OCI-LY7 (cell line): Measurements from ENCODE around the gene SNIP1. TPM values are rescaled to one million over a fixed set of nuclear protein-coding genes. Genes with fewer than 3 reads are reported as not detected.

ENCODE experiments used
- Bru-seq: library from RNA; stranded (reverse); fragments of 400-500 nt; gene quantifications from one replicate; lab custom pipeline; 2021; lab: Mats Ljungman, UMichigan
- BruChase-seq, 2 experiments: library from RNA; stranded (reverse); fragments of 400-500 nt; gene quantifications; one replicate each; lab custom pipeline; 2021; lab: Mats Ljungman, UMichigan
- BruUV-seq: library from RNA; stranded (reverse); fragments of 400-500 nt; replicated peaks from 2 replicates; lab custom pipeline; 2021; lab: Mats Ljungman, UMichigan
- CTCF ChIA-PET: fragments of 300-600 bp; sonication (Branson Sonifier 250); formaldehyde crosslinking; loops from one replicate; lab custom pipeline; 2022; ENCODE audit warnings: antibody characterized with exemption; ENCODE audit not compliant: unreplicated experiment; lab: Charles Lee
- POLR2A ChIA-PET: fragments of 300-600 bp; sonication (Branson Sonifier 250); formaldehyde crosslinking; loops from one replicate; lab custom pipeline; 2022; ENCODE audit warnings: antibody characterized with exemption; lab: Charles Lee
- DNase-seq: peaks from one replicate; pipeline ENCODE4 v3.0.0-alpha.2; 2015; ENCODE audit warnings: low spot score
- H2AFZ ChIP-seq: fragments of 200-600 bp; sonication (generic), shearing (Covaris generic); 2 replicates; pipeline ENCODE4 v1.6.1; 2014; ENCODE audit warnings: mild to moderate bottlenecking, antibody characterized with exemption, low read length, moderate library complexity
- H3K27ac ChIP-seq: fragments of 200-600 bp; sonication (generic); 2 replicates; pipeline ENCODE4 v1.5.1; 2014; ENCODE audit warnings: mixed run types, low read depth, mild to moderate bottlenecking, moderate library complexity, low read length, inconsistent platforms; ENCODE audit not compliant: poor library complexity, severe bottlenecking
- H3K36me3 ChIP-seq: fragments of 200-600 bp; sonication (generic); 2 replicates; pipeline ENCODE4 v1.6.1; 2014; ENCODE audit warnings: mild to moderate bottlenecking, antibody characterized with exemption, low read length, moderate library complexity, mixed read lengths; ENCODE audit not compliant: insufficient read depth
- H3K4me1 ChIP-seq: fragments of 200-600 bp; sonication (generic); 2 replicates; pipeline ENCODE4 v1.5.1; 2014; ENCODE audit warnings: mild to moderate bottlenecking, low read length; ENCODE audit not compliant: insufficient read depth, poor library complexity, severe bottlenecking
- H3K4me2 ChIP-seq: fragments of 200-600 bp; sonication (generic); 2 replicates; pipeline ENCODE4 v1.6.1; 2014; ENCODE audit warnings: mild to moderate bottlenecking, low read length
- H3K4me3 ChIP-seq: fragments of 200-600 bp; sonication (generic); 2 replicates; pipeline ENCODE4 v1.5.1; 2014; ENCODE audit warnings: mild to moderate bottlenecking, low read depth, low read length; ENCODE audit not compliant: poor library complexity, severe bottlenecking
- H3K79me2 ChIP-seq: fragments of 200-600 bp; sonication (generic); 2 replicates; pipeline ENCODE4 v1.6.1; 2016; ENCODE audit warnings: low read depth, mild to moderate bottlenecking, low read length, moderate library complexity, mixed read lengths; ENCODE audit not compliant: insufficient read depth
- H3K9me2 ChIP-seq: fragments of 200-600 bp; sonication (generic); 2 replicates; pipeline ENCODE4 v1.6.1; 2016; ENCODE audit warnings: mild to moderate bottlenecking, low read length, mixed read lengths; ENCODE audit not compliant: insufficient read depth
- H3K9me3 ChIP-seq: fragments of 200-600 bp; sonication (generic); 2 replicates; pipeline ENCODE4 v1.6.1; 2014; ENCODE audit warnings: mild to moderate bottlenecking, mixed run types, low read length, mixed read lengths
- H4K20me1 ChIP-seq: fragments of 200-600 bp; sonication (generic); 2 replicates; pipeline ENCODE4 v1.6.1; 2014; ENCODE audit warnings: mild to moderate bottlenecking, antibody characterized with exemption, low read length, moderate library complexity, mixed read lengths; ENCODE audit not compliant: insufficient read depth
- EZH2phosphoT487 ChIP-seq: fragments of 200-600 bp; sonication (generic); IDR thresholded peaks from 2 replicates; pipeline ENCODE4 v1.6.1; 2018; ENCODE audit warnings: low read depth, borderline replicate concordance, mild to moderate bottlenecking, mixed run types, antibody characterized with exemption, low read length, moderate library complexity, mixed read lengths
- intact Hi-C: fragments of 100-400 bp; cut with micrococcal nuclease; formaldehyde crosslinking; loops from one replicate; pipeline ENCODE4 v1.10.0; 2022; ENCODE audit not compliant: unreplicated experiment
- long read RNA-seq: library from polyadenylated mRNA; stranded (forward); transcript quantifications from one replicate; pipeline ENCODE4 v2.0.0, GENCODE V29; 2022
- total RNA-seq, 2 experiments: library from RNA; depleted of rRNA in 1 of 2; stranded (reverse); fragments of >200 nt in 1 of 2; shearing (Covaris generic) in 1 of 2; gene quantifications; 2 replicates each; pipeline ENCODE4 v1.2.3, GENCODE V29; 2014 to 2022
- TF ChIP-seq, protein P1 (sequence below): fragments of 200-600 bp; sonication (generic); conservative IDR thresholded peaks from 2 replicates; pipeline ENCODE4 v1.5.1; 2014; ENCODE audit warnings: mild to moderate bottlenecking, antibody characterized with exemption, low read length, moderate library complexity, mixed read lengths

Gene SNIP1, protein sequence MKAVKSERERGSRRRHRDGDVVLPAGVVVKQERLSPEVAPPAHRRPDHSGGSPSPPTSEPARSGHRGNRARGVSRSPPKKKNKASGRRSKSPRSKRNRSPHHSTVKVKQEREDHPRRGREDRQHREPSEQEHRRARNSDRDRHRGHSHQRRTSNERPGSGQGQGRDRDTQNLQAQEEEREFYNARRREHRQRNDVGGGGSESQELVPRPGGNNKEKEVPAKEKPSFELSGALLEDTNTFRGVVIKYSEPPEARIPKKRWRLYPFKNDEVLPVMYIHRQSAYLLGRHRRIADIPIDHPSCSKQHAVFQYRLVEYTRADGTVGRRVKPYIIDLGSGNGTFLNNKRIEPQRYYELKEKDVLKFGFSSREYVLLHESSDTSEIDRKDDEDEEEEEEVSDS
- 14.7 and 19.2 TPM in 2 replicates for total RNA-seq (2014; rRNA removed; shearing (Covaris generic))
- total RNA-seq (2022) = 24.2 and 24.7 TPM in 2 replicates
- Bru-seq, nascent RNA = percentile 82 among the genes with signal in this experiment
- percentile 81 among the genes with signal in this experiment for BruChase-seq, experiment 1, labeled RNA remaining after a 6-hour chase
- BruChase-seq, experiment 2, labeled RNA remaining after a 2-hour chase = percentile 84 among the genes with signal in this experiment
- long read RNA-seq, full-length matches to known transcripts = 6 of 10 reads
- long read RNA-seq, partial matches to known transcripts = 0 of 10 reads
- long read RNA-seq, other reads (novel, unspliced or antisense) = 4 of 10 reads

DNA sequence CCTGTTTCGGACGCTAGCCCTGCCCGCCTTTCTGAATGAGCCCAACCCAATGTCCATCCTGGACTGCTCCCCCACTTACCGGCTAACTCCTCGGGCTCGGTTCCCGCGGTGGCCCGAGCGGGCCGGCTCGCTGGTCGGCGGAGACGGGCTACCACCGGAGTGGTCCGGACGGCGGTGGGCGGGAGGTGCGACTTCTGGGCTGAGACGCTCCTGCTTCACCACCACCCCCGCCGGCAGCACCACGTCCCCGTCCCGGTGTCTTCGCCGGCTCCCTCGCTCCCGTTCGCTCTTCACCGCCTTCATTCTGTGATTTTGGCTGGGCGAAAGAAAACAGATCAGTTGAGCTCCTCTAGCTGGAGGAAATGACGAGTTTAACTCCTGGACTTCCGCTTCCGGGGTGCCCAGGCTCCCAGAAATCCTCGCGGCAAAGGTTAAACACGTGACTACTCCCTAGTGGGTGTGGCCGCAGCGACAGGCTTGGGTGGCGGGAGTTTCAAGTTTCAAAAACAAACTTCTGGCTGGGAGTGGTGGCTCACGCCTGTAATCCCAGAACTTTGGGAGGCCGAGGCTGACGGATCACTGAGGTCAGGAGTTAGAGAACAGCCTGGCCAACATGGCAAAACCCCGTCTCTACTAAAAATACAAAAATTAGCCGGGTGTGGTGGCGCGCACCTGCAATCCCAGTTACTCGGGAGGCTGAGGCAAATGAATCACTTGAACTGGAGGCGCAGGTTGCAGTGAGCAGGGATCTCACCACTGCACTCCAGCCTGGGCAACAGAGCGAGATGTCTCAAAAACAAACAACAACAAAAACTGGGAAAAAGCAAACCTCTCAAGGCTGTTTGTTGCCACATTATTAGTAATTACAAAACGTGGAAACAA is at the start of gene SNIP1:
Gene SNIP1, minus strand, starts transcription at position 367 of the 882 bp plus-strand sequence. Its CDS starts 64 bp downstream, at position 303.
- BruUV-seq = no TSS peak
- Histone ChIP-seq H2AFZ (peak within 1 kb of the TSS; percentile 77; the same call in 1 of the 2 replicates), H3K9me2 (no peaks in the 10 kb centered on the region), H4K20me1 (peaks cover 9% of the 10 kb centered on the region), H3K4me1 (peaks cover 12% of the 10 kb centered on the region), H3K4me2 (peak within 1 kb of the TSS; percentile 84), H3K79me2 (peaks cover 16% of the 10 kb centered on the region), H3K27ac (peak within 1 kb of the TSS; percentile 42), H3K4me3 (peak within 1 kb of the TSS; percentile 91), H3K9me3 (peaks cover 12% of the 10 kb centered on the region), H3K36me3 (peaks cover 22% of the 10 kb centered on the region)
- TF ChIP-seq EZH2phosphoT487 = no peak
- TF ChIP-seq, protein P1, sequence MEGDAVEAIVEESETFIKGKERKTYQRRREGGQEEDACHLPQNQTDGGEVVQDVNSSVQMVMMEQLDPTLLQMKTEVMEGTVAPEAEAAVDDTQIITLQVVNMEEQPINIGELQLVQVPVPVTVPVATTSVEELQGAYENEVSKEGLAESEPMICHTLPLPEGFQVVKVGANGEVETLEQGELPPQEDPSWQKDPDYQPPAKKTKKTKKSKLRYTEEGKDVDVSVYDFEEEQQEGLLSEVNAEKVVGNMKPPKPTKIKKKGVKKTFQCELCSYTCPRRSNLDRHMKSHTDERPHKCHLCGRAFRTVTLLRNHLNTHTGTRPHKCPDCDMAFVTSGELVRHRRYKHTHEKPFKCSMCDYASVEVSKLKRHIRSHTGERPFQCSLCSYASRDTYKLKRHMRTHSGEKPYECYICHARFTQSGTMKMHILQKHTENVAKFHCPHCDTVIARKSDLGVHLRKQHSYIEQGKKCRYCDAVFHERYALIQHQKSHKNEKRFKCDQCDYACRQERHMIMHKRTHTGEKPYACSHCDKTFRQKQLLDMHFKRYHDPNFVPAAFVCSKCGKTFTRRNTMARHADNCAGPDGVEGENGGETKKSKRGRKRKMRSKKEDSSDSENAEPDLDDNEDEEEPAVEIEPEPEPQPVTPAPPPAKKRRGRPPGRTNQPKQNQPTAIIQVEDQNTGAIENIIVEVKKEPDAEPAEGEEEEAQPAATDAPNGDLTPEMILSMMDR = no peak
- peak; percentile 95 for DNase-seq
- CTCF ChIA-PET = no interaction called here
- POLR2A ChIA-PET = interaction anchor here (0.6 kb wide), 2 partner anchors 23 to 145 kb away, joined by 3 read pairs; no protein-coding TSS in a partner anchor
- intact Hi-C loops = no loop called here

DNA sequence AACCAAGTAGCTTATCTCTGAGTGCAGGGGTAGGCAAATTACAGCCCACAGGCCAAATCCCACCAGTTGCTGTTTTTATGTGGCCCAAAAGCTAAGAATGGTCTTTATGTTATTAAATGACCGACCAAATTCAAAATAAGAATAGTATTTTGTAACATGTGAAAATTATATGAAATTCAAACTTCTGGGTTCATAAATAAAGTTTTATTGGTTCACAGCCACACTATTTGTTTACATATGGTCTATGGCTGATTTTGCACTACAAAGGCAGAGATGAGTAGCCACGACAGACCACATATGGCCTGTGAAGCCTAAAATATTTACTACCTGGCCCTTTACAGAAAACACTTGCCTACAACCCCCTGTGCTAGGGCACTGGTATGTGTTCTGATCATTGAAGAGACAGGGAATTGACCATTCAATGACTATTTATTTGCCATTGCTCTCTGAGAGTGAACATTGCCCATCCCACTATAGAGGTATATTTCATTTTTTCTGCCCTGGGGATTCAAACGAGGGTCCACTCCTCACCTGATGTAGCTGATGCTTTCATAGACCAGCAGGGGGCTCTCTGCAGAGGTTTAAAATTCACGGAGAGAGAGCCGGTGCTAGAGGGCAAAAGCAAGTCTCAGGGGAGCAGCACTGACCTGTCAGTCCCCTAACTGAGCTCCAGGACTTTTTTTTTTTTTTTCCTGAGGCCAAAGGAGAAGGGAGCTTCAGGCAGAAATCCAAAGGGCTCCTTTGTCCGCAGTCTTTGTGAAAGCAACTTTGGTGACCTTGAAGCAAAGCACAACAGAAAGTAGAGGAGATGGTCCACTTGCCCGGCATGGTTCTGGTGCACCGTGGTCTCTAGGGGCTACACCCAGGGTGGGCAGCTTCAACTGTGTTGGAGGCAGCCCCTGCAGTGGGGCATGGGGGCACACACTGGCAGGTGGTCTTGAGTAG is 48.9 kb upstream of the SNIP1 start:
- Histone ChIP-seq H3K4me3 (no peak overlapping the region), H3K9me2 (no peaks in the 10 kb centered on the region), H3K4me1 (peaks cover 4% of the 10 kb centered on the region), H3K36me3 (no peaks in the 10 kb centered on the region), H3K4me2 (no peak overlapping the region), H4K20me1 (no peaks in the 10 kb centered on the region), H2AFZ (no peak overlapping the region), H3K9me3 (no peaks in the 10 kb centered on the region), H3K79me2 (no peaks in the 10 kb centered on the region), H3K27ac (no peak overlapping the region)
- peak; percentile 76 for DNase-seq
- CTCF ChIA-PET = interaction anchor here (0.6 to 1.9 kb wide), 5 partner anchors 9 to 986 kb away, joined by 4 to 9 read pairs (median 4); no protein-coding TSS in a partner anchor
- intact Hi-C loops = loop anchor here (1.0 kb wide), 1 partner anchor 79 kb away; no protein-coding TSS in a partner anchor
- no peak for TF ChIP-seq EZH2phosphoT487
- TF ChIP-seq, protein P1 = peak; percentile 95
- BruUV-seq = no TSS peak
- POLR2A ChIA-PET = interaction anchor here (0.6 to 1.8 kb wide), 5 partner anchors 9 to 273 kb away, joined by 3 to 10 read pairs (median 4); no protein-coding TSS in a partner anchor
